ENCODE data around the gene MKRN2. TPM values are rescaled to one million over a fixed set of nuclear protein-coding genes. Genes with fewer than 3 reads are reported as not detected.

MKRN2 gene
- total and polyA plus RNA-seq, 9 of the 15 experiments (the other 6 are each of a cell fraction or from before 2014, with no cell fraction given): 29.4 to 63.2 (median 42.9) TPM

- H3K9ac ChIP-seq (ENCODE audit: insufficient read depth in 1 of 2, low read depth in 2 of 2, low read length in 2 of 2): no peak overlapping the region
- FAIRE-seq: no peak
- no peak overlapping the region for H2AFZ ChIP-seq (ENCODE audit: low read depth, low read length)
- DNase-seq (ENCODE audit: extremely low read depth in 1 of 4, low spot score in 3 of 4): no peak
- intact Hi-C loops (cut with micrococcal nuclease): loop anchor here (5.0 kb wide), 1 partner anchor 33 kb away; the partner anchor contains the start of gene RAF1
- 8% methylated on average over 4 of the region's 4 CpGs for WGBS (ENCODE audit: insufficient coverage, low coverage, missing lambda C conversion rate)
- H3K27ac ChIP-seq (ENCODE audit: extremely low read depth, low read depth, low read length): no peak overlapping the region
- no peaks in the 10 kb centered on the region for H3K9me1 ChIP-seq (ENCODE audit: control insufficient read depth, insufficient read depth, low read length)
- H3K79me2 ChIP-seq (ENCODE audit: control insufficient read depth, insufficient read depth, low read length): peaks cover 96% of the 10 kb centered on the region
- ATAC-seq: peak; percentile 32; the same call in 2 of the 3 replicates
- ChIA-PET POLR2A (interaction anchor here (0.9 kb wide), 1 partner anchor 31 kb away, joined by 3 read pairs; no protein-coding TSS in a partner anchor), CTCF (ENCODE audit: low intra/inter-chr PET ratio) (no interaction called here)
- no peak overlapping the region for H3K4me3 ChIP-seq
- peaks cover 45 to 53% of the 10 kb centered on the region in 2 experiments for H3K4me1 ChIP-seq (replicated peaks in 1 of 2; ENCODE audit: control insufficient read depth in 2 of 2, insufficient read depth in 2 of 2, low read length in 2 of 2)
- H3K27me3 ChIP-seq (ENCODE audit: control insufficient read depth in 2 of 2, insufficient read depth in 2 of 2, low read length in 2 of 2): no peaks in the 10 kb centered on the region
- in situ Hi-C loops (cut with MboI): no loop called here
- no peaks in the 10 kb centered on the region for H3K9me3 ChIP-seq (replicated peaks; ENCODE audit: control insufficient read depth, insufficient read depth, low read depth, low read length)
- BruUV-seq (replicated peaks): no TSS peak
- 0 out of 3 replicates have a peak, but pooled peaks cover under 1% of the 10 kb centered on the region for H3K36me3 ChIP-seq (ENCODE audit: control insufficient read depth, insufficient read depth, low read length)
- peaks cover 21% of the 10 kb centered on the region for H4K20me1 ChIP-seq (replicated peaks; ENCODE audit: control insufficient read depth, insufficient read depth, low read length)
- no peak overlapping the region for H3K4me2 ChIP-seq (ENCODE audit: insufficient read depth, low read length)
- TF ChIP-seq FIP1L1 (IDR thresholded peaks at IDR 0.05; ENCODE audit: low read depth, low read length, poor library complexity, severe bottlenecking) (no peak), E2F5 (CRISPR knock-in tag; IDR thresholded peaks at IDR 0.05) (no peak), ZNF584 (CRISPR knock-in tag; IDR thresholded peaks at IDR 0.05; ENCODE audit: low read depth) (no peak), ELK3 (CRISPR knock-in tag; IDR thresholded peaks at IDR 0.05) (no peak), ZNF696 (CRISPR knock-in tag; conservative IDR thresholded peaks at IDR 0.05) (no peak), ARID1B (IDR thresholded peaks at IDR 0.05) (0 out of 2 replicates have a peak, but pooled peaks have one; percentile 13), RCOR1 (IDR thresholded peaks at IDR 0.05; ENCODE audit: borderline replicate concordance in 1 of 2, low read depth in 2 of 2, low read length in 2 of 2) (peak in 1 of 2 experiments; percentile 4; a peak in 1 of 4 replicates), DPF2 (IDR thresholded peaks at IDR 0.05) (0 out of 2 replicates have a peak, but pooled peaks have one; percentile 31), USF2 (CRISPR knock-in tag; IDR thresholded peaks at IDR 0.05) (0 out of 2 replicates have a peak, but pooled peaks have one; percentile 4), ZNF764 (CRISPR knock-in tag; IDR thresholded peaks at IDR 0.05; ENCODE audit: low read depth) (no peak), ZHX1 (conservative IDR thresholded peaks at IDR 0.05; ENCODE audit: low read length) (no peak), ZNF449 (CRISPR knock-in tag; IDR thresholded peaks at IDR 0.05) (no peak), ZNF445 (CRISPR knock-in tag; IDR thresholded peaks at IDR 0.05; ENCODE audit: low read depth) (no peak)
Measured at GRCh38 chr3:12629560-12629959, 72.7 kb downstream of the MKRN2 start.
